Measurements from ENCODE around the gene TASP1.

- TF ChIP-seq CTCF (IDR thresholded peaks at IDR 0.05) (no peak), POLR2A (IDR thresholded peaks at IDR 0.05) (no peak), EP300 (IDR thresholded peaks at IDR 0.05) (peak in 1 of 2 donors; percentile 37)
These were observed 127.8 kb downstream of the TASP1 start for GRCh38 chr20:13510837-13511488.

Data from tibial nerve (tissue), 4 donors.